ENCODE results near the gene NDST1. TPM values are rescaled to one million over a fixed set of nuclear protein-coding genes. Genes with fewer than 3 reads are reported as not detected.
A peak's percentile ranks its signal among the peaks of the same experiment; 100 is the strongest.

The NDST1 gene
- total and polyA plus RNA-seq, 12 donors: 14.8 to 86.1 (median 58.5) TPM

- no peak for ATAC-seq
- intact Hi-C loops (cut with DNase I): no loop called here
- Histone ChIP-seq H3K4me3 (no peak overlapping the region), H3K9me3 (no peaks in the 10 kb centered on the region), H3K36me3 (peaks cover 0 to 5% (median 0%) of the 10 kb centered on the region in 9 donors), H3K27ac (peak overlapping the region in 6 of 10 donors; percentile 42 to 93 (median 85)), H3K27me3 (no peaks in the 10 kb centered on the region), H3K4me1 (peaks cover 59 to 100% (median 99%) of the 10 kb centered on the region in 9 donors)
- WGBS, 2 donors: 82% methylated on average over 7 of the region's 7 CpGs
- no peak for TF ChIP-seq CTCF (IDR thresholded peaks at IDR 0.05)
- DNase-seq: no peak
Observed at GRCh38 chr5:150509992-150510391, 2.1 kb downstream of the NDST1 start.

- peaks cover 60 to 100% (median 99%) of the 10 kb centered on the region in 9 donors for H3K4me1 ChIP-seq
- no peaks in the 10 kb centered on the region for H3K27me3 ChIP-seq
- H3K4me3 ChIP-seq: no peak overlapping the region
- intact Hi-C loops (cut with DNase I): no loop called here
- ATAC-seq: no peak
- peak overlapping the region in 8 of 10 donors; percentile 15 to 93 (median 58) for H3K27ac ChIP-seq
- peaks cover 0 to 5% (median 0%) of the 10 kb centered on the region in 9 donors for H3K36me3 ChIP-seq
- no peak for TF ChIP-seq CTCF (IDR thresholded peaks at IDR 0.05)
- WGBS, 2 donors: 68 to 73% methylated on average over 12 of the region's 12 CpGs
- no peaks in the 10 kb centered on the region for H3K9me3 ChIP-seq
- no peak for DNase-seq
Observed at GRCh38 chr5:150510460-150511263, 2.7 kb downstream of the NDST1 start.

- peak overlapping the region in 9 of 10 donors; percentile 15 to 93 (median 54) for H3K27ac ChIP-seq
- no peaks in the 10 kb centered on the region for H3K27me3 ChIP-seq
- H3K36me3 ChIP-seq: no peaks in the 10 kb centered on the region
- no peak for TF ChIP-seq CTCF (IDR thresholded peaks at IDR 0.05)
- H3K4me1 ChIP-seq: peaks cover 64 to 100% (median 98%) of the 10 kb centered on the region in 9 donors
- H3K4me3 ChIP-seq: no peak overlapping the region
- WGBS, 2 donors: 37 to 41% methylated on average over 7 of the region's 7 CpGs
- H3K9me3 ChIP-seq: no peaks in the 10 kb centered on the region
- DNase-seq (peak in 1 of 2 donors; percentile 44), ATAC-seq (peak in 7 of 8 donors; percentile 12 to 64 (median 33))
- intact Hi-C loops (cut with DNase I): no loop called here
Observed at GRCh38 chr5:150511578-150512367, 3.8 kb downstream of the NDST1 start.

- Histone ChIP-seq H3K27ac (peak overlapping the region in 9 of 10 donors; percentile 15 to 93 (median 54)), H3K4me1 (peaks cover 60 to 100% (median 97%) of the 10 kb centered on the region in 9 donors), H3K4me3 (no peak overlapping the region), H3K27me3 (no peaks in the 10 kb centered on the region), H3K9me3 (no peaks in the 10 kb centered on the region), H3K36me3 (no peaks in the 10 kb centered on the region)
- no peak for TF ChIP-seq CTCF (IDR thresholded peaks at IDR 0.05)
- DNase-seq (no peak), ATAC-seq (peak in 1 of 8 donors; percentile 1)
- intact Hi-C loops (cut with DNase I): no loop called here
- WGBS, 2 donors: 51 to 55% methylated on average over 6 of the region's 6 CpGs
Observed at GRCh38 chr5:150512368-150512747, 4.4 kb downstream of the NDST1 start.

Data from heart right ventricle (tissue), 16 donors.